H1 (cell line): ENCODE data around the gene YOD1.

Source experiments
- CHD1 ChIP-seq: IDR thresholded peaks from 2 replicates; pipeline ENCODE4 v1.6.1; 2012; ENCODE audit warnings: low read depth, low read length, improper control_type of control experiment
- CTCF ChIP-seq, 3 experiments: IDR thresholded peaks; 1 replicate in 2 of 3; 2 replicates in 1 of 3; pipeline versions ENCODE4 v1.5.1 to v1.6.1; 2011; ENCODE audit warnings: low read length in 3 of 3, mild to moderate bottlenecking in 3 of 3, inconsistent platforms in 2 of 3, low read depth in 1 of 3, moderate library complexity in 1 of 3; ENCODE audit not compliant: insufficient read depth in 1 of 3; ENCODE audit errors: control extremely low read depth in 1 of 3
- EZH2 ChIP-seq: fragments of 200-600 bp; sonication (generic); IDR thresholded peaks from 2 replicates; pipeline ENCODE4 v1.7.1; 2012; ENCODE audit warnings: low read depth, mild to moderate bottlenecking, moderate library complexity, low read length, inconsistent platforms; ENCODE audit not compliant: severe bottlenecking
- GABPA ChIP-seq: IDR thresholded peaks from 2 replicates; pipeline ENCODE4 v1.6.1; 2011; ENCODE audit warnings: mild to moderate bottlenecking, low read length, moderate library complexity, borderline replicate concordance; ENCODE audit not compliant: insufficient read depth
- JUN ChIP-seq: IDR thresholded peaks from 2 replicates; pipeline ENCODE4 v1.6.1; 2011; ENCODE audit warnings: low read depth, mild to moderate bottlenecking, improper control_type of control experiment, low read length
- POLR2AphosphoS5 ChIP-seq: IDR thresholded peaks from 2 replicates; pipeline ENCODE4 v1.6.1; 2011; ENCODE audit warnings: low read depth, low read length
- RAD21 ChIP-seq, 2 experiments: IDR thresholded peaks in 1 of 2; conservative IDR thresholded peaks in 1 of 2; 2 replicates each; pipeline ENCODE4 v1.6.1; 2011; ENCODE audit warnings: low read depth in 2 of 2, low read length in 2 of 2, improper control_type of control experiment in 1 of 2, inconsistent platforms in 1 of 2, mild to moderate bottlenecking in 1 of 2, moderate library complexity in 1 of 2
- RXRA ChIP-seq: IDR thresholded peaks from 2 replicates; pipeline ENCODE4 v1.6.1; 2011; ENCODE audit warnings: low read depth, mild to moderate bottlenecking, low read length, moderate library complexity; ENCODE audit not compliant: insufficient read depth
- SP2 ChIP-seq: IDR thresholded peaks from 2 replicates; pipeline ENCODE4 v1.6.1; 2012; ENCODE audit warnings: mild to moderate bottlenecking, low read length, inconsistent platforms
- TBP ChIP-seq: IDR thresholded peaks from 2 replicates; pipeline ENCODE4 v1.6.1; 2011; ENCODE audit warnings: low read depth, low read length, improper control_type of control experiment
- ZNF274 ChIP-seq: IDR thresholded peaks from 2 replicates; pipeline ENCODE4 v1.7.0; 2012; ENCODE audit warnings: low read length, borderline replicate concordance; ENCODE audit errors: extremely low read depth
- TF ChIP-seq, protein P1 (sequence below): IDR thresholded peaks from 2 replicates; pipeline ENCODE4 v1.6.1; 2011; ENCODE audit warnings: low read depth, mild to moderate bottlenecking, low read length; ENCODE audit not compliant: insufficient read depth
- TF ChIP-seq, protein P2 (sequence below): IDR thresholded peaks from 2 replicates; pipeline ENCODE4 v1.6.1; 2012; ENCODE audit warnings: inconsistent platforms

GRCh38 chr1:207084232-207084631 lies 33.2 kb upstream of the YOD1 start:
- TF ChIP-seq CHD1 (no peak), CTCF (IDR thresholded peaks at IDR 0.05; ENCODE audit: control extremely low read depth in 1 of 3, insufficient read depth in 1 of 3, low read depth in 1 of 3, low read length in 3 of 3) (no peak), JUN (no peak), ZNF274 (no peak), SP2 (no peak), POLR2AphosphoS5 (no peak), GABPA (no peak), RAD21 (IDR thresholded peaks at IDR 0.05 in 1 of 2, conservative IDR thresholded peaks at IDR 0.05 in 1 of 2; ENCODE audit: low read depth in 2 of 2, low read length in 2 of 2) (no peak), TBP (no peak), EZH2 (no peak), RXRA (no peak)
- TF ChIP-seq, protein P1, sequence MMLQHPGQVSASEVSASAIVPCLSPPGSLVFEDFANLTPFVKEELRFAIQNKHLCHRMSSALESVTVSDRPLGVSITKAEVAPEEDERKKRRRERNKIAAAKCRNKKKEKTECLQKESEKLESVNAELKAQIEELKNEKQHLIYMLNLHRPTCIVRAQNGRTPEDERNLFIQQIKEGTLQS, result no peak
- TF ChIP-seq, protein P2, sequence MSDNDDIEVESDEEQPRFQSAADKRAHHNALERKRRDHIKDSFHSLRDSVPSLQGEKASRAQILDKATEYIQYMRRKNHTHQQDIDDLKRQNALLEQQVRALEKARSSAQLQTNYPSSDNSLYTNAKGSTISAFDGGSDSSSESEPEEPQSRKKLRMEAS, result no peak
